Epidermal melanocyte (primary cell): ENCODE data around the gene TSSK6.

Source experiments
- DNase-seq: peaks from one replicate; pipeline ENCODE4 v3.0.0; 2011; ENCODE audit warnings: low spot score; ENCODE audit not compliant: insufficient read length

Gene TSSK6

GRCh38 chr19:19514881-19515641, at the start of gene TSSK6:
TSSK6 (minus strand) TSS chr19:19515548; CDS start chr19:19515427, 121 bp downstream.
- DNase-seq = no peak

GRCh38 chr19:19563348-19563848, 48.0 kb upstream of the TSSK6 start:
- DNase-seq = no peak

GRCh38 chr19:19562665-19563347, 47.5 kb upstream of the TSSK6 start:
- no peak for DNase-seq

GRCh38 chr19:19561946-19562664, 46.8 kb upstream of the TSSK6 start:
- DNase-seq = no peak

GRCh38 chr19:19559931-19560330, 44.6 kb upstream of the TSSK6 start:
- DNase-seq = no peak

- DNase-seq = no peak
These were observed 43.3 kb upstream of the TSSK6 start for GRCh38 chr19:19558636-19559035.

- DNase-seq = no peak
These were observed 42.7 kb upstream of the TSSK6 start for GRCh38 chr19:19558055-19558454.

- no peak for DNase-seq
These were observed 39.0 kb upstream of the TSSK6 start for GRCh38 chr19:19554074-19555023.

- DNase-seq = no peak
These were observed 38.3 kb upstream of the TSSK6 start for GRCh38 chr19:19553670-19554069.

GRCh38 chr19:19552798-19553197, 37.5 kb upstream of the TSSK6 start:
- DNase-seq = no peak

GRCh38 chr19:19551853-19552192, 36.5 kb upstream of the TSSK6 start:
- no peak for DNase-seq

GRCh38 chr19:19550972-19551852, 35.9 kb upstream of the TSSK6 start:
- no peak for DNase-seq

- no peak for DNase-seq
These were observed 35.2 kb upstream of the TSSK6 start for GRCh38 chr19:19550485-19550929.

GRCh38 chr19:19549804-19550464, 34.6 kb upstream of the TSSK6 start:
- DNase-seq = no peak

- DNase-seq = no peak
These were observed 33.8 kb upstream of the TSSK6 start for GRCh38 chr19:19548915-19549759.

- DNase-seq = no peak
These were observed 32.5 kb upstream of the TSSK6 start for GRCh38 chr19:19547674-19548336.

- no peak for DNase-seq
These were observed 31.4 kb upstream of the TSSK6 start for GRCh38 chr19:19546751-19547162.

- DNase-seq = no peak
These were observed 30.4 kb upstream of the TSSK6 start for GRCh38 chr19:19545707-19546106.
